HG03378 (cell line): ENCODE results near the gene ANKRD30B.
"Not testable (repeated sequence)": the region's sequence is repeated elsewhere in the genome, so short reads cannot be mapped to it uniquely, and the experiment has no call there.

Experiments
- ATAC-seq: cut with Tn5 transposase; IDR thresholded peaks from one replicate; pipeline ENCODE4 v1.9.1; 2021; ENCODE audit warnings: mild to moderate bottlenecking, moderate library complexity; ENCODE audit not compliant: unreplicated experiment

ANKRD30B gene

GRCh38 chr18:14747513-14748474 lies at the start of gene ANKRD30B:
ANKRD30B (plus strand) TSS chr18:14748172; CDS start chr18:14748420, 248 bp downstream.
- ATAC-seq: no peak

- not testable (repeated sequence) for ATAC-seq
Measured at GRCh38 chr18:14701286-14702040, 46.5 kb upstream of the ANKRD30B start.

- not testable (repeated sequence) for ATAC-seq
Measured at GRCh38 chr18:14709761-14710160, 38.2 kb upstream of the ANKRD30B start.

GRCh38 chr18:14721569-14721968 lies 26.4 kb upstream of the ANKRD30B start:
- ATAC-seq: not testable (repeated sequence)

GRCh38 chr18:14739056-14739455 lies 8.9 kb upstream of the ANKRD30B start:
- not testable (repeated sequence) for ATAC-seq

GRCh38 chr18:14746897-14747296 lies 1.1 kb upstream of the ANKRD30B start:
- no peak for ATAC-seq

- ATAC-seq: no peak
Measured at GRCh38 chr18:14748496-14748895, 524 bp downstream of the ANKRD30B start.

GRCh38 chr18:14763566-14763965 lies 15.6 kb downstream of the ANKRD30B start:
- not testable (repeated sequence) for ATAC-seq

GRCh38 chr18:14767474-14767873 lies 19.5 kb downstream of the ANKRD30B start:
- no peak for ATAC-seq

GRCh38 chr18:14768241-14768640 lies 20.3 kb downstream of the ANKRD30B start:
- ATAC-seq: no peak

- no peak for ATAC-seq
Measured at GRCh38 chr18:14769381-14769780, 21.4 kb downstream of the ANKRD30B start.

- ATAC-seq: no peak
Measured at GRCh38 chr18:14776801-14777200, 28.8 kb downstream of the ANKRD30B start.

GRCh38 chr18:14781671-14782070 lies 33.7 kb downstream of the ANKRD30B start:
- no peak for ATAC-seq

- no peak for ATAC-seq
Measured at GRCh38 chr18:14784133-14784532, 36.2 kb downstream of the ANKRD30B start.

GRCh38 chr18:14796876-14797275 lies 48.9 kb downstream of the ANKRD30B start:
- ATAC-seq: not testable (repeated sequence)

GRCh38 chr18:14797969-14798764 lies 50.2 kb downstream of the ANKRD30B start:
- ATAC-seq: not testable (repeated sequence)

GRCh38 chr18:14811081-14811480 lies 63.1 kb downstream of the ANKRD30B start:
- not testable (repeated sequence) for ATAC-seq

- ATAC-seq: not testable (repeated sequence)
Measured at GRCh38 chr18:14826972-14827632, 79.1 kb downstream of the ANKRD30B start.

GRCh38 chr18:14841607-14842006 lies 93.6 kb downstream of the ANKRD30B start:
- ATAC-seq: not testable (repeated sequence)

- ATAC-seq: not testable (repeated sequence)
Measured at GRCh38 chr18:14851533-14851932, 103.6 kb downstream of the ANKRD30B start.
